GM18907 (cell line): ENCODE results near the gene COG3.
A peak's percentile ranks its signal among the peaks of the same experiment; 100 is the strongest.
"Not testable (repeated sequence)": the region's sequence is repeated elsewhere in the genome, so short reads cannot be mapped to it uniquely, and the experiment has no call there.

Experiments
- ATAC-seq: cut with Tn5 transposase; IDR thresholded peaks from one replicate; pipeline ENCODE4 v1.9.1; 2021; ENCODE audit warnings: mild to moderate bottlenecking, moderate library complexity; ENCODE audit not compliant: unreplicated experiment

The COG3 gene, protein sequence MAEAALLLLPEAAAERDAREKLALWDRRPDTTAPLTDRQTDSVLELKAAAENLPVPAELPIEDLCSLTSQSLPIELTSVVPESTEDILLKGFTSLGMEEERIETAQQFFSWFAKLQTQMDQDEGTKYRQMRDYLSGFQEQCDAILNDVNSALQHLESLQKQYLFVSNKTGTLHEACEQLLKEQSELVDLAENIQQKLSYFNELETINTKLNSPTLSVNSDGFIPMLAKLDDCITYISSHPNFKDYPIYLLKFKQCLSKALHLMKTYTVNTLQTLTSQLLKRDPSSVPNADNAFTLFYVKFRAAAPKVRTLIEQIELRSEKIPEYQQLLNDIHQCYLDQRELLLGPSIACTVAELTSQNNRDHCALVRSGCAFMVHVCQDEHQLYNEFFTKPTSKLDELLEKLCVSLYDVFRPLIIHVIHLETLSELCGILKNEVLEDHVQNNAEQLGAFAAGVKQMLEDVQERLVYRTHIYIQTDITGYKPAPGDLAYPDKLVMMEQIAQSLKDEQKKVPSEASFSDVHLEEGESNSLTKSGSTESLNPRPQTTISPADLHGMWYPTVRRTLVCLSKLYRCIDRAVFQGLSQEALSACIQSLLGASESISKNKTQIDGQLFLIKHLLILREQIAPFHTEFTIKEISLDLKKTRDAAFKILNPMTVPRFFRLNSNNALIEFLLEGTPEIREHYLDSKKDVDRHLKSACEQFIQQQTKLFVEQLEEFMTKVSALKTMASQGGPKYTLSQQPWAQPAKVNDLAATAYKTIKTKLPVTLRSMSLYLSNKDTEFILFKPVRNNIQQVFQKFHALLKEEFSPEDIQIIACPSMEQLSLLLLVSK

DNA sequence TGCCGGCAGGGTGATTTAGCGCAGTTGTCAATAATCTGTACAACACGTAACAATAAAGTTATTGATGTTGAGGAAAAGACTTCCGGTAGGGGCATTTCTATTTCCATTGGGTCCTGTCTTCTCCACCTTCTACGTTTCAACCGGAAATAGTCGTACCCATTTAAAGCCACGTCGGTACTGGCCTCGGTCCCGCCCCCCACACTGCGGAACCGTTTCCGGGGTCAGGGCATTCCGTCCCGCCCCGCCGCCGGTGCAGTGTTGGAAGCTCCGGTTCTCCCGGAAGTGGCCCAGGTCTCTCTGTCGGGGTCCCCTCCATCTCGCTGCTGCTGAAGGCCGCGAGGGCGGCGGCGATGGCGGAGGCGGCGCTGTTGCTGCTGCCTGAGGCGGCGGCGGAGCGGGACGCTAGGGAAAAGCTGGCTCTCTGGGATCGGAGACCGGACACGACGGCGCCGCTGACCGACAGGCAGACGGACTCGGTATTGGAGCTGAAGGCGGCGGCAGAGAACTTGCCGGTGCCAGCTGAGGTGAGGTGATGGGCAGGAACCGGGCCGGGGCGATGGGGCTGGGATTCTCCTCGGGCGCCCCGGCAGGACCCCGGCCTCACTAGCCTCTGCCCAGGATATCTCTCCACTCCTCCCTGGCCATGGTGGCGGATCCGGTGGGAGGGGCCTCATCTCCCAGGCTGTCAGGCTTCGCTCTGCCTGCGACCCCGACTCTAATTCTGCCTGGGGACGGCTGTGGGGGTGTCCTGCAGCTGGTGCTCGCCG, at the start of gene COG3:
Gene COG3, plus strand, starts transcription at position 253 of the 767 bp plus-strand sequence. Its CDS starts 98 bp downstream, at position 351.
- ATAC-seq, result peak; percentile 96

DNA sequence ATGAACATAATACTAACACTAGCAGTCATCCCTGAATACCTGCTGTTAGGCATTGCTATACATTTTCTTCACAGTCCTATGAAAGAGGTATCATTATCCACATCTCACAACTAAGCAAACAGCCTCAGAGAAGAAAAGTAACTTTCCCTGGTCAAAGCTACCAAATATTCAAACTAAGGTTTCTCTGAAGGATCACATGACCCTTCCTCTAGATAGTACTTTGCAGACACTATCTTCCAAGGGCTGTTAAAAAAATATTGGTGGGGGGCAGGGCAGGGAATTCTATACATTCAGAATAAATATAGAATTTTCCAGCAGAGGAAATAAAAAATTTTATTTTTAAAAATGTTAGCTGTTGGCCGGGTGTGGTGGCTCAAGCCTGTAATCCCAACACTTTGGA, 49.6 kb upstream of the COG3 start:
- no peak for ATAC-seq

DNA sequence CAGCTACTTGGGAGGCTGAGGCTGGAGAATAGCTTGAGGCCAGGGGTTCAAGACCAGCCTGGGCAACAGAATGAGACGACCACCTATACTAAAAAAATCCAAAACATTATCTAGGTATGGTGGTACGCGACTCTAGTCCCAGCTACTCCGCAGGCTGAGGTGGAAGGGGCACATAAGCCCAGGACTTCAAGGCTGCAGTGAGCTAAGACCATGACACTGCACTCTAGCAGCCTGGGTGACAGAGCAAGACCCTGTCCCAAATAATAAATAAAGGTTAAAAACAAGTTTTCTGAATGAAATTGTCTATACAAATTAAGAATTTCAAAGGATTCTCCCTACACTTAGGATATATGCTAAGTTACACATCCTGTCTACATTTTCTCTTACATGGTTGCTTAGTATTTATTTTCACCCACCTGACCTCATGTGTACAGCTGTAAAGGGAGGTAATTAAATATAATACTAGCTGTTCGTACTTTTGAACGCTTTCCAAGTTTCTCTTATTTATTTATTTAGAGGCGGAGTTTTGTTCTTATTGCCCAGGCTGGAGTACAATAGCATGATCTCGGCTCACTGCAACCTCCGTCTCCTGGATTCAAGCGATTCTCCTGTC, 48.1 kb upstream of the COG3 start:
- ATAC-seq, result no peak

DNA sequence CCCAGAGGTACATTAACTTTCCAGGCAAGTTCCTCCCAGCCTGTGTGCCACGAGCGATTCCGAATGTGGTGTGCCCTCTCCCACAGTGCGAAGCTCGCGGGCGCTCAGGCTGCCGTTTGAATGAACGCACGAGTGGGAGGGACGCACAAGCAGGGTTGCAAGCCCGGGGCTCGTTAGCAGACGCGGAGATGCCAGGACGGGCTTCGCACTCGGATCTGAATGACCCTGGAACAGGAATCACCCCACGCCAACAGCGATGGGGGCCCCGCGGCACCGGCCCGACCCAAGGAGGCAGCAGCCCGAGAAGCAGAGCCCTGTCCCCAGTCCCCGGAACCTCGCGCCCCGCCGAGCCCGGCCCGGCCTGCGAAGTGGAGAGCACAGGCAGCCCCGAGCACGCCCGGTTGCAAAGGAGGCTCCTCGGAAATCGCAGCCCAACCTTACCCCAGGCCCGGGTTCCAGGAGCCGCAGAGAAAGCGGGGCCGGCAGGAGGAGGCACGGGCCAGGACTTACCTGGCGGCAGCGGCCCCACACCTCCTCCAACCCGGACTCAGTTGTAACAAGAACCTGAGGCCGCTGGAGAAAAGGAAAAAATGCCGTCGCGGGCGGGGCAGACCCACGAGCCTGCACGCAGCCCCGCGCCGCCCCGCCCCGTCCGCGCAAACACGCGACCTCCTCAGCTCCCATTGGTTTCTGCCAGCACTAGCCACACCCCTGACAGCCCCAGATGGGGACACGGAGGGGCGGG, 46.8 kb upstream of the COG3 start, which contains the start of gene SLC25A30:
Gene SLC25A30, minus strand, starts transcription at position 584 of the 745 bp plus-strand sequence. CDS start 6,948 bp downstream, outside the sequence.
- peak; percentile 91 for ATAC-seq

DNA sequence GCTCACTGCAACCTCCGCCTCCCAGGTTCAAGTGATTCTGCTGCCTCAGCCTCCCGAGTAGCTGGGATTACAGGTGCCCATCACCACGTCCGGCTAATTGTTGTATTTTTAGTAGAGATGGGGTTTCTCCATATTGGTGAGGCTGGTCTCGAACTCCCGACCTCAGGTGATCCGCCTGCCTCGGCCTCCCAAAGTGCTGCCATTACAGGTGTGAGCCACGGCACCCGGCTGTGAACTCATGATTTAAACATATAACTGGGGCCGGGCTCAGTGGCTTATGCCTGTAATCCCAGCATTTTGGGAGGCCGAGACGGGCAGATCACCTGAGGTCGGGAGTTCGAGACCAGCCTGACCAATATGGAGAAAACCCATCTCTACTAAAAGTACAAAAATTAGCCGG, 45.4 kb upstream of the COG3 start:
- not testable (repeated sequence) for ATAC-seq

DNA sequence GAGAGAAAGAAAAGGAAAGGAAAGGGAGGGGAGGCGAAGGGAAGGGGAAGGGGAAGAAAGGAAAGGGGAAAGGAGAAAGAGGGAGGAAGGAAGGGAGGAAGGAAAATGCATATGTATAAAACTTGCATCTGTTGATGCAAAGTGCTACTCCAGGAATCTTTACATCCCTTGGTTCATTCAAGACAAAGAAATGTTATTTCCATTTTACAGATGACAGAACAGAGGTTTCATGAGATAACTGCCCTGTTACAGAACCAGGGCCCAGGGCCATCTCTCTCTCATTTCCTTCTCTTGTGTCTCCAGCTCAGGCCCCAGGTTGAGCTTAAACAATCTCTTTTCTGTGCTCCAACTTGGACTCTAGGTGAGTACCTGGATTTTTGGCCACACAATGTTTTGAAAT, 44.8 kb upstream of the COG3 start:
- no peak for ATAC-seq

DNA sequence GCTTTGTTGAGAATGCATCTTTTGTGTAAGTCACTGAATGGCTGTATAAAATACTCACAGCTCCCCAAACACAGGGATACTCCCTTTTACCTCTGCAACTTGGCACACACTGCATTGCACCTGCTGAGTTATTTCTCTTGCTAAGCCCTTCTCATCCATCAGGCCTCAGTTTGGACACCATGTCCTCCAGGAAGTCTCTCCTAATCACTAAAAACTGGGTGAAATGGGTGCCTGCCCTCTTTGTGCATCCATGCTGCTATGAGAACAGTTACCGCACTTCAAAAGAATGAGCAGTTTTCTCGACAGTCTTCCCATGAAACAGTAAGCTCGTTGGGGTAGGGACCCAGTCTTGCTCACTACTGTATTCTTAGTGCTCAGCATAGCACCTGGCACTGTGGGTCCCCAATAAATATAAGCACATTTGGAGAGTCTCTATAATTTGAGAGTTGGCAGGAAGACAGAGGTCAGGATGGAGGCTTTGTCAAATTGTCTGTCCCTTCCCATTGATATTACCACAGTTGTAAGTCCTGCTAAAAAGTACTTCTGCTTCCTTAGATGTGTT, 41.9 kb upstream of the COG3 start:
- no peak for ATAC-seq

DNA sequence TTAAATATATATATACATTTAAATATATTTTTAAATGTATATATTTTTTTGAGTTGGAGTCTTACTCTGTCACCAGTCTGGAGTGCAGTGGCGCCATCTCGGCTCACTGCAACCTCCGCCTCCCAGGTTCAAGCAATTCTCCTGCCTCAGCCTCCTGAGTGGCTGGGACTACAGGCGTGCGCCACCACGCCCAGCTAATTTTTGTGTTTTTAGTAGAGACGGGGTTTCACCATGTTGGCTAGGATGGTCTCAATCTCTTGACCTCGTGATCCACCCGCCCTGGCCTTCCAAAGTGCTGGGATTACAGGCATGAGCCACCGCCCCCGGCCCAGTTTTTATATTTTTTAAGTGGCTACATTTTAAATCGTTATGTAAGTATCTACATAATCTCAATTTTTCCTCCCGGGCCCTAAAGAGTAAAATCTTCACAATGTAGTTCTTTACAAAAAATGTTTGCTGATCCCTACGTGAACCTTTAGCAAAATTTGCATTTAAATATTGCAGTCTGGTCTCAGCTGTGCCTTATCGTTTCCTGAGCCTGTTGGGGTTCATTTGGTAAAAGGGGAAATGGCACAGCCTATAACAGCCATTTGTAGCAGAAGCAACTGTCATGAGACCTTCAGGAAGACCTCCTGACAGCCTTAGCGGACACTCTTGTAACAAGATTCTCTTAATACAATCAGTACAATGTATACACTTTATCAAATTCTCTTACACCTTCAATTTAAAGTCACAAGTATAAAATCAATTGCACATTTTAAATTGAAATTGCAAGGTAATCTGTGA, 38.5 kb upstream of the COG3 start:
- ATAC-seq, result not testable (repeated sequence)

DNA sequence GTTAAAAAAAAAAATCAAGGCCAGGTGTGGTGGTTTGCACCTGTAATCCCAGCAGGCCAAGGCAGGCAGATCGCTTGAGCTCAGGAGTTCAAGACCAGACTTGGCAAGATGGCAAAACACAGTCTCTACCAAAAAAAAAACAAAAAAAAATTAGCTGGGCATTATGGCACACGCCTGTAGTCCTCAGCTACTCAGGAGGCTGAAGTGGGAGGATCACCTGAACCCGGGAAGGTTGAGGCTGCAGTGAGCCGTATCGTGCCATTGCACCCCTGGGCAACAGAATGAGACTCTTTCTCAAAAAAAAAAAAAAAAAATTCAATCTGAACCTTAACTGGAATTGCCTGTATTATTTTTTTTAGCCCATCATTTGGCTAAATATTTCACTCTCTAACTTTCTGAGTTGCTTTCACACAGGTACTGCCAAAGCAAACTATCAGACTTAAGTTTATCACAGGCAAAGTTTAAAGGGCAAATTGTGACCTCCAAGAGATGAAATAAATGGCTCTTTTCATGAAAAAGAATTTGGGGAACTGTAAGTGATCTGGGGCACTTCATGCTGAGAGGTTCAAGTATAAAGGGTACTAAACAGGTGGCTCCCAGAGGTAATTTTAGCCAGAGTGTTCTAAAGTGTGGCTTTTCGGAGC, 31.9 kb upstream of the COG3 start:
- no peak for ATAC-seq

DNA sequence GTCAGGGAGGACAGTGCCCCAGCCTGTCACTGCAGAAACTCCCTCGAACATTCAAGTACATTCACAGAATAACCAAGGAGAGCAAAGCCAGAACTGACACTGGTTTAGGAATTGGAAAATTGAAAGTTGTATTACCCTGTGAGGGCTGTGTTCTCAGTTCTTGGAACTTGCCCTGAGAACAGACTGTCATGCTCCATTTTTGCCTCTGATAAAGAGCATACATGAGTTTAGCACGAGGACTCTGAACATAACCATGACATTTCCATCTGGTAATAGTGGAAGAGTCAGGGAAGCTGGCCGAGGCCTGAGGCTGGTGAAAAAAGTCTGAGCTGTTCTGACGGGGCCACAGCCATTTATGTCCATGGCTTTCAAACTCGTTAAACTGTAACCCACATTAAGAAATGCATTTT, 31.4 kb upstream of the COG3 start:
- no peak for ATAC-seq

DNA sequence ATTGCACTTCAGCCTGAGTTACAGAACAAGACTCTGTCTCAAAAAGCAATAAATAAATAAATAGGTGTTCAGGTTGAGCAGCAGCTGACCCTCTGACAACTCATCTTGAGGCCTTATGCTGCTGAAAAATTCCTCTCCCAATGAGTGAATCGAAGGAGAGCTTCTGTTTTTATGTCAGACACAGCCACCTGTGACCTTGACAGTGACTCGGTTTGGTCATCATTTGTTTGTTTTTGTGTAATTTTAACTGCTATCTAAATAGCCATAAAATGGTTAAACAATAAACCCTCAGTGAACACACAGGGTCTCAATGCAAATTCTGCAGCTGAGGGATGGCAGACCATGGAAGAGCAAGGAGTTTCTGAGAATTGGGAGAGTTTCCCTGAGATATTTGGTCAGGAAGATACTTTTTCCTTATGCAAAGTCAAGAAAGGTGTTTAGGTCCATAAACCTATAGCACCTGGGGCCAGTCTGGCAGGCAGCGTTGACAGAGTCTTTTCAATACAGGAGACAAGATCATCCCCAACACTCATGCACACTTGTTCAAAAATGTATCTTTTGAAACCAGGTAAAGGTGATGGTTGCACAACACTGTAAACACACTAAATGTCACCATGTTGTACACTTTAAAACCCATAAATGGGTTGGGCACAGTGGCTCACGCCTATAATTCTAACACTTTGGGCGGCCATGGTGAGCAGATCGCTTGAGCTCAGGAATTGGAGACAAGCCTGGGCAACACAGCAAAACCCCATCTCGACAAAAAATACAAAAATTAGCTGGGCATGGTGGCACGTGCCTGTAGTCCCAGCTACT, 30.0 kb upstream of the COG3 start:
- no peak for ATAC-seq

DNA sequence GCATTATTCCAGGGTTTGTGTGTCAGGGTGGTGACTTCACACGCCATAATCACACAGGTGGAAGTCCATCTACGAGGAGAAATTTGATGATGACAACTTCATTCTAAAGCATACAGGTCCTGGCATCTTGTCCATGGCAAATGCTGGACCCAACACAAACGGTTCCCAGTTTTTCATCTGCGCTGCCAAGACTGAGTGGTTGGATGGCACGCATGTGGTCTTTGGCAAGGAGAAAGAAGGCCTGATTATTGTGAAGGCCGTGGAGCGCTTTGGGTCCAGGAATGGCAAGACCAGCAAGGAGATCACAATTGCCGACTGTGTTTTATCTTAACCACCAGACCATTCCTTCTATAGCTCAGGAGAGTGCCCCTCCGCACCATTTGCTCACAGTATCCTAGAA, 28.4 kb upstream of the COG3 start:
- no peak for ATAC-seq

DNA sequence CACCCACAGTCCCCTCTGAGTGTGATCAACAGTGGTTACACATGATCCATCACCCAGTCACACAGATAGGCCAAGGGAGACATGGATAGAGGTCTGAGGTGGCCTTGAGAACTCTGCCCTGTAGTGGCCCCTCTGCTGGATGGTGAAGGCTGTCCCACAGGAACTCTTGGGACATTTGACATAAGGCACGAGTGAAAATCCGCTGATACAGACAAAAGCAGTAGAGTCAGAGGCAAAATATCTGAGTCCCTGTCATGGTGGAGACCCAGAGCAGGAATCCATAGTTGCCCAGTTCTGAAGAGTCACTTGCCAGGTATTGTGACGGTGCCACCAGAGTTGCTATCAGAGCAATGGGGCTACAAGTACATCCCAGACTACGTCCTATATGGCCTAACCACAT, 27.8 kb upstream of the COG3 start:
- no peak for ATAC-seq

DNA sequence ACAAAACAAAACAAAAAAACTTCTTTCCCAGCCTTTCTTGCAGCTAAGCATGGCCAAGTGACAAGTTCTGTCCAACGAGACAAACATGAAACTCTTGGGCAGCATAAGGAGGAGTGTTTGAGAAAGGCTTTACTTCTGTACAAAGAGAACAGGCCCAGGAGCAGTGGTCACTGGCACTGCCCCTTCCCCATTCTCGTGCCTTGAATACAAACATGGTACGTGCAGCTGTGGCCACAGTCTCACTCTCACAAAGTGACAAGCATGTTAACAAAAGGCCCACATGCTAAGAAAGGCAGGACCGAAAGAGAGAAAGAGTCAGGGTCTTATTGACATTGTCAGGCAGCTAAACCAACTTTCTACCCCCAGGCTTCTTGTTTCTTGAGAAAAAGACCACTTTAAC, 26.8 kb upstream of the COG3 start:
- ATAC-seq, result no peak

DNA sequence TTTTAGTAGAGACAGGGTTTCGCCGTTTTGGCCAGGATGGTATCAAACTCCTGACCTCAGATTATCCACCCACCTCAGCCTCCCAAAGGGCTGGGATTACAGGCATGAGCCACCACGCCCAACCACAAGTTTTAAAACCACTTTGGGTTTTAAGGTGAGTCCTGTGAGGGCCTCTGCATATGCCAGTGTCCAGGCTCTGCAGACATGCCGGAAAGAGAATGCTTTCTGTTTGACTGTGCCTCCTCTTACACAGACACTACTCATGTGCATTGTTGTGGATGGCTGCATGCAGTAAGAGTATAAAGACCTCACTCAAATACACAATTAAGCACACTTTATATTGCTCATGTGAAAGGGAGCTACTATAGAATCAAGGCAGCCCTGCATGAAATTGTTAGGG, 25.7 kb upstream of the COG3 start:
- ATAC-seq, result no peak

DNA sequence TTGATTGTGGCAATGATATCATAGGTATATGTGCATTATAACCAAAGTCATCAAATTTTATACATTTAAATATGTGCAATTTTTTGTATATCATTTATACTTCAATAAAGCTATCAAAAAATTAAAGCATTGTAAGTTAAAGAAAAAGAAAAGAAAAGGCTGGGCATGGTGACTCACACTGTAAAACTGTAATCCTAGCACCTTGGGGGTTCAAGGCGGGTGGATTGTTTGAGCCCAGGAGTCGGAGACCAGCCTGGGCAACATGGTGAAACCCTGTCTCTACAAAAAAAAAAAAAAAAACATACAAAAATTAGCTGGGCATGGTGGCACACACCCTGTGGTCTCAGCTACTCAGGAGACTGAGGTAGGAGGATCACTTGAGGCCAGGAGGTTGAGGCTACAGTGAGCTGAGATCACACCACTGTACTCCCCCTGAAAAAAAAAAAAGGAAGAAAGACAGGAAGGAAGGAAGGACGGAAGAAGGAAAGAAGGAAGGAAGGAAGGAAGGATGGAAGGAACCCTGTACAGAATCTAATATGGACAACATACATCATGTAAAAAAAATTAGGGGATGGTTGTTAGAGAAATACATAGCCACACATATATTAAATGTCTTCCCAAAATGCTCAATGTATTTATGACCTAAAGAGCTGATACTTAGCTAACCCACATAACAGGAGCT, 24.8 kb upstream of the COG3 start:
- no peak for ATAC-seq

DNA sequence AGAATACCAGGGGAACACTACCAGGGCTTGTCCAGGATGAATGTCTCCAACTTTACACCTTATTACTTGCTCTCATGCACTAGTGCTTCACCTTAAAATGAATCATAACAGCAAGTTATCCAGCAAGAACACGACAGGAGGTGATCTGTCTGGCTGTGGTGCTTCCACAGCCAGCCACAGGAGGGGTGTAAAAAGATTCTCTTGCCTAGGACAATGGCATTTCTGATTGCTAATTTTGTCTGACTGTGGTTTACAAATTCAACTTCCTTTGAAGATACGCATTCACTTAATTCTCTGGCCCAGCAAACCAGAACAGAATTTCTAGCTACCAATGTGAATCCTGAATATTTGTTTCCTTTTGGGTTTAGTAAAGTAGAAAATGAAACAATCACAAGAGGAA, 23.1 kb upstream of the COG3 start:
- no peak for ATAC-seq
